T-cell (primary cell): ENCODE measurements around the gene SMIM32. TPM values are rescaled to one million over a fixed set of nuclear protein-coding genes. Genes with fewer than 3 reads are reported as not detected.

Experiments used
- ATAC-seq, 4 experiments: fragments of 200-7000 bp in 3 of 4; fragments of 150-1000 bp in 1 of 4; cut with Tn5 transposase; replicated peaks in 1 of 4; 1 replicate in 3 of 4; 2 replicates in 1 of 4; pipeline ENCODE4 v1.10.0; 2021; ENCODE audit warnings: moderate library complexity in 3 of 4, mild to moderate bottlenecking in 2 of 4, moderate number of reproducible peaks in 1 of 4
- CTCF ChIA-PET, 2 donors: fragments of 300-600 bp; sonication (Branson Sonifier 250); formaldehyde crosslinking; loops; one replicate each; lab custom pipeline; 2022; ENCODE audit warnings: antibody characterized with exemption in 2 of 2; lab: Charles Lee
- POLR2A ChIA-PET, 2 donors: fragments of 300-600 bp; sonication (Branson Sonifier 250); formaldehyde crosslinking; loops; one replicate each; lab custom pipeline; 2022; ENCODE audit warnings: antibody characterized with exemption in 2 of 2; lab: Charles Lee
- DNase-seq, 35 experiments: peaks; one replicate each; pipeline versions ENCODE4 v3.0.0 to v3.0.0-alpha.2; 2013 to 2023
- H3K27ac ChIP-seq: one replicate; pipeline ENCODE4 v1.5.1; 2013; ENCODE audit warnings: low read length
- H3K27me3 ChIP-seq, 2 experiments: replicated peaks in 1 of 2; 1 replicate in 1 of 2; 2 replicates in 1 of 2; pipeline versions ENCODE4 v1.6.1 to v1.7.0; 2013; ENCODE audit warnings: low read length in 1 of 2, mixed read lengths in 1 of 2; ENCODE audit not compliant: control insufficient read depth in 2 of 2, insufficient read depth in 2 of 2; ENCODE audit errors: extremely low read depth in 1 of 2
- H3K36me3 ChIP-seq, 2 donors: 1 replicate in 1 of 2; 2 replicates in 1 of 2; pipeline versions ENCODE4 v1.6.1 to v1.7.0; 2013; ENCODE audit warnings: low read length in 1 of 2; ENCODE audit not compliant: control insufficient read depth in 2 of 2, insufficient read depth in 1 of 2; ENCODE audit errors: extremely low read depth in 1 of 2
- H3K4me1 ChIP-seq, 2 experiments: 1 replicate in 1 of 2; 2 replicates in 1 of 2; pipeline versions ENCODE4 v1.6.1 to v1.7.0; 2013; ENCODE audit warnings: low read length in 2 of 2, mixed read lengths in 1 of 2; ENCODE audit not compliant: insufficient read depth in 2 of 2, control insufficient read depth in 1 of 2; ENCODE audit errors: extremely low read depth in 1 of 2
- H3K4me3 ChIP-seq, 2 donors: 1 replicate in 1 of 2; 2 replicates in 1 of 2; pipeline versions ENCODE4 v1.5.1 to v1.7.0; 2013; ENCODE audit warnings: mild to moderate bottlenecking in 2 of 2, low read length in 1 of 2, moderate library complexity in 1 of 2; ENCODE audit not compliant: control insufficient read depth in 1 of 2; ENCODE audit errors: extremely low read depth in 1 of 2
- H3K9me3 ChIP-seq: 2 replicates; pipeline ENCODE4 v1.7.0; 2013
- H3K27ac Mint-ChIP-seq, 2 donors: one replicate each; pipeline ENCODE4 v1.8.0; 2020 to 2021; ENCODE audit warnings: mild to moderate bottlenecking in 2 of 2, mixed read lengths in 2 of 2
- H3K27me3 Mint-ChIP-seq, 2 donors: one replicate each; pipeline ENCODE4 v1.8.0; 2021 to 2022; ENCODE audit warnings: mixed read lengths in 2 of 2
- H3K36me3 Mint-ChIP-seq: one replicate; pipeline ENCODE4 v1.8.0; 2021; ENCODE audit warnings: mixed read lengths
- H3K4me1 Mint-ChIP-seq, 3 donors: one replicate each; pipeline ENCODE4 v1.8.0; 2020 to 2022; ENCODE audit warnings: mixed read lengths in 3 of 3, mild to moderate bottlenecking in 1 of 3
- H3K4me3 Mint-ChIP-seq, 3 donors: one replicate each; pipeline ENCODE4 v1.8.0; 2020 to 2022; ENCODE audit warnings: mild to moderate bottlenecking in 3 of 3, mixed read lengths in 3 of 3, moderate library complexity in 3 of 3
- H3K9me3 Mint-ChIP-seq, 3 donors: one replicate each; pipeline ENCODE4 v1.8.0; 2020 to 2022; ENCODE audit warnings: mixed read lengths in 3 of 3
- WGBS: methylation state at CpG from one replicate; pipeline ENCODE4 v1.1.5; 2013; ENCODE audit warnings: missing lambda C conversion rate; ENCODE audit not compliant: insufficient coverage; 5-methylcytosine and 5-hydroxymethylcytosine counted together
- total RNA-seq, 35 experiments: library from RNA in 6 of 35; stranded (reverse) in 6 of 35; fragments of 120-200 nt in 1 of 35; gene quantifications; one replicate each; pipeline versions ENCODE4 v1.2.1 to v1.2.4 and lab custom pipeline; 2013 to 2026

Gene SMIM32
- total RNA-seq, 5 donors from 2014 or later (not counting 1 experiment from before 2014, with no cell fraction given) = not detected

DNA sequence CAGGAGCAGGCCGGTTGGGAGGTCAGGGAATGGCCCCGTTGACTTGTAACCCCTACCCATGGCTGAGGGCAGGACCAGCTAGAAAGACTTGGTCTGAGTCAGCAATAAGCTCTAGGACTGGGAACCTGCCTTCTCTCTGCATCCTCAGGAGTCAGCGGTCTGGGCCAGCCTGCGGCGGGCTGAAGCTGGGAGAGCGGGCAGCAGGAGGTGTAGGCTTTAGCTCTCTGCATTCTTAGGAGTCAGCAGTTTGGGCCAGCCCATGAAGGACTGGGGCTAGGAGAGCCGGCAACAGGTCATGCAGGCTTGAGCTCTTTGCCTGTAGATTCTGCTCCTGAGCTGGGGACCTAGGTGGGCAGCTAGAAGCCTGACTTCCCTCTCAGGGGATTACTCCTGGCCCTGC is 6.4 kb upstream of the SMIM32 start:
- no peaks in the 10 kb centered on the region for H3K36me3 Mint-ChIP-seq
- ATAC-seq = no peak
- Histone ChIP-seq H3K27ac (no peak overlapping the region), H3K27me3 (peaks cover 3 to 40% of the 10 kb centered on the region in 2 experiments), H3K36me3 (no peaks in the 10 kb centered on the region), H3K4me1 (no peaks in the 10 kb centered on the region), H3K4me3 (no peak overlapping the region), H3K9me3 (no peaks in the 10 kb centered on the region)
- H3K4me1 Mint-ChIP-seq = no peaks in the 10 kb centered on the region
- H3K4me3 Mint-ChIP-seq = no peak overlapping the region
- no peak overlapping the region for H3K27ac Mint-ChIP-seq
- no peaks in the 10 kb centered on the region for H3K9me3 Mint-ChIP-seq
- no peak for DNase-seq
- 87% methylated on average over 7 of the region's 7 CpGs for WGBS
- CTCF ChIA-PET = no interaction called here
- peaks cover 32 to 47% of the 10 kb centered on the region in 2 donors for H3K27me3 Mint-ChIP-seq
- POLR2A ChIA-PET = no interaction called here

DNA sequence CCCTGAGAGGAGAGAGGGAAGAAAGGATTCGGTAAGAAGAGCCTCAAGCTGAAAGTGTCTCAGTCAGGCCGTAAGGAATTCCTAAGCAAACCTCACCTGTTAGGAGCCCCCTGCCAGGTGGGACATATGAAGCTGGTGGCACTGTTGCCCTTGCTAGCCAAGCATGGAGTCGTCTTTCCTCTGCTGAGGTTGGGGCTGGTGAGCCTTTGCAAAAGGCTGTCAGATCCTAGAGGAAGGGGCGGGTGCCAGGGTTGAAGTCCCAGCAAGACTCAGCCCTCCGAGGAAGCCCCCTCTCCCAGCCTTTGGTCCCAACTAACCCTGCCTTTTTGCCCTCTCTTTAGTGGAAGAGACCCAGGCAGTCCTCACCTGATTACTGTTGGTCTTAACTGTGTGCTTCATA is 5.5 kb upstream of the SMIM32 start:
- CTCF ChIA-PET = no interaction called here
- DNase-seq = no peak
- H3K27me3 Mint-ChIP-seq = peaks cover 35 to 48% of the 10 kb centered on the region in 2 donors

GRCh38 chr5:136197462-136198142 is 4.6 kb upstream of the SMIM32 start:
- Mint-ChIP-seq H3K36me3 (no peaks in the 10 kb centered on the region), H3K27ac (no peak overlapping the region), H3K9me3 (no peaks in the 10 kb centered on the region), H3K4me3 (no peak overlapping the region), H3K27me3 (peaks cover 32 to 53% of the 10 kb centered on the region in 2 donors), H3K4me1 (peaks cover 0 to 2% (median 0%) of the 10 kb centered on the region in 3 donors)
- ATAC-seq = no peak
- H3K9me3 ChIP-seq = no peaks in the 10 kb centered on the region
- no peak overlapping the region for H3K4me3 ChIP-seq
- H3K4me1 ChIP-seq = peaks cover 0 to 3% of the 10 kb centered on the region in 2 experiments
- ChIA-PET CTCF (no interaction called here), POLR2A (no interaction called here)
- H3K27ac ChIP-seq = no peak overlapping the region
- no peaks in the 10 kb centered on the region for H3K36me3 ChIP-seq
- no peak for DNase-seq
- 81% methylated on average over 3 of the region's 4 CpGs for WGBS
- H3K27me3 ChIP-seq = peaks cover 8 to 49% of the 10 kb centered on the region in 2 experiments

More for the DNA sequence above, 5.5 kb upstream of the SMIM32 start:
- no peak overlapping the region for H3K4me3 Mint-ChIP-seq
- no peak overlapping the region for H3K27ac ChIP-seq
- no peak overlapping the region for H3K4me3 ChIP-seq
- ATAC-seq = no peak
- 95% methylated on average over 2 of the region's 5 CpGs for WGBS
- H3K4me1 ChIP-seq = no peaks in the 10 kb centered on the region
- no peak overlapping the region for H3K27ac Mint-ChIP-seq
- H3K27me3 ChIP-seq = peaks cover 8 to 45% of the 10 kb centered on the region in 2 experiments
- no peaks in the 10 kb centered on the region for H3K36me3 ChIP-seq
- POLR2A ChIA-PET = no interaction called here
- H3K36me3 Mint-ChIP-seq = no peaks in the 10 kb centered on the region
- no peaks in the 10 kb centered on the region for H3K4me1 Mint-ChIP-seq
- no peaks in the 10 kb centered on the region for H3K9me3 ChIP-seq
- H3K9me3 Mint-ChIP-seq = no peaks in the 10 kb centered on the region

DNA sequence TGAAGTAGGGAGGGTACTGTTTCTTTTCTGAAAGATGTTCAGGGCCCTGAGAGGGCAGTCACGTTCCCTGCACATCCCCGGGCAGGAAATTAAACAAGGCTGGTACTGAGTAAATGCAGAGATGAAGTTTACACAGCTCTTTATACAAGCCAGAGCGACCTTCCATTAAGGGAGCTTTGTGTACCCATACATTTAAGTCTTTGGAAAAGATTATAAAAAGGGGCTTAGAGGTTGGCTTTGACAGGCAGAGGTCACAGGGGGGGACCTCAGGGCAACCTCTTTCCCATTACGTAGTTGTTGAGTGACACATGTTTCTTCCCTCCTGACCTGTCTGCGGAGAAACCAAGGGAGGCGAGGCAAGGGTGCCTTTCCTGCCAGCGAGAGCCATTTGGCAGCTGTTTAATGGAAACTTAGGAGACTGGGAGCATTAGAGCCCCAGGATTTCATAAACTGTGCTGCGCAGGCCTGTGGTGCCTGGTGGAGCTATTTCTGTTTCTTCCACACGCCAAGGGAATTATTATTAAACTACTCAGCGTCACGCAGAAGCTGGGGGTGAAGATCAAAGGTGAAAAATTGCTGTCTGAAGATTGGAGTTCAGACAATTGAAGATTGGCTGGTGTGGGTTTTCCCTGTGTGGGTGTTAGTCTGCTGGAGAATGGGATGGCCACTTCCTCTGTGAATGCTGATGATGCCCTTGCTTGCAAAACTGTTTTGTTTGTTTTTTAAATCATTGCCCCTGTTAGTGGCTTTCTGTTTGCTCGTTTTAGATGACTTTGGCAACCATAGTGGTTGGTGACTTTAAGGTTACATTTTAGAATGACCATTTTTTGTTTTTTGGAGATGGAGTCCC is 3.2 kb upstream of the SMIM32 start:
- DNase-seq (no peak), ATAC-seq (no peak)
- H3K9me3 ChIP-seq = no peaks in the 10 kb centered on the region
- Mint-ChIP-seq H3K4me1 (peaks cover 0 to 4% (median 1%) of the 10 kb centered on the region in 3 donors), H3K27me3 (peaks cover 37 to 62% of the 10 kb centered on the region in 2 donors), H3K4me3 (no peak overlapping the region), H3K27ac (no peak overlapping the region), H3K36me3 (no peaks in the 10 kb centered on the region), H3K9me3 (no peaks in the 10 kb centered on the region)
- H3K36me3 ChIP-seq = no peaks in the 10 kb centered on the region
- 71% methylated on average over 3 of the region's 12 CpGs for WGBS
- H3K4me1 ChIP-seq = peaks cover 0 to 4% of the 10 kb centered on the region in 2 experiments
- ChIA-PET POLR2A (no interaction called here), CTCF (no interaction called here)
- peaks cover 5 to 61% of the 10 kb centered on the region in 2 experiments for H3K27me3 ChIP-seq
- no peak overlapping the region for H3K4me3 ChIP-seq
- no peak overlapping the region for H3K27ac ChIP-seq

GRCh38 chr5:136194576-136194975 is 1.6 kb upstream of the SMIM32 start:
- CTCF ChIA-PET = interaction anchor here in 1 of 2 donors (1.3 kb wide), 1 partner anchor 17 kb away, joined by 3 read pairs; no protein-coding TSS in a partner anchor
- Mint-ChIP-seq H3K27ac (no peak overlapping the region), H3K9me3 (no peaks in the 10 kb centered on the region), H3K36me3 (no peaks in the 10 kb centered on the region), H3K4me1 (peaks cover 0 to 4% (median 1%) of the 10 kb centered on the region in 3 donors), H3K27me3 (peaks cover 37 to 63% of the 10 kb centered on the region in 2 donors), H3K4me3 (no peak overlapping the region)
- Histone ChIP-seq H3K27me3 (peaks cover 5 to 75% of the 10 kb centered on the region in 2 experiments), H3K4me3 (no peak overlapping the region), H3K4me1 (peaks cover 0 to 4% of the 10 kb centered on the region in 2 experiments), H3K27ac (no peak overlapping the region), H3K36me3 (no peaks in the 10 kb centered on the region), H3K9me3 (no peaks in the 10 kb centered on the region)
- WGBS = 53% methylated on average over 3 of the region's 3 CpGs
- ATAC-seq (no peak), DNase-seq (no peak)
- POLR2A ChIA-PET = no interaction called here

DNA sequence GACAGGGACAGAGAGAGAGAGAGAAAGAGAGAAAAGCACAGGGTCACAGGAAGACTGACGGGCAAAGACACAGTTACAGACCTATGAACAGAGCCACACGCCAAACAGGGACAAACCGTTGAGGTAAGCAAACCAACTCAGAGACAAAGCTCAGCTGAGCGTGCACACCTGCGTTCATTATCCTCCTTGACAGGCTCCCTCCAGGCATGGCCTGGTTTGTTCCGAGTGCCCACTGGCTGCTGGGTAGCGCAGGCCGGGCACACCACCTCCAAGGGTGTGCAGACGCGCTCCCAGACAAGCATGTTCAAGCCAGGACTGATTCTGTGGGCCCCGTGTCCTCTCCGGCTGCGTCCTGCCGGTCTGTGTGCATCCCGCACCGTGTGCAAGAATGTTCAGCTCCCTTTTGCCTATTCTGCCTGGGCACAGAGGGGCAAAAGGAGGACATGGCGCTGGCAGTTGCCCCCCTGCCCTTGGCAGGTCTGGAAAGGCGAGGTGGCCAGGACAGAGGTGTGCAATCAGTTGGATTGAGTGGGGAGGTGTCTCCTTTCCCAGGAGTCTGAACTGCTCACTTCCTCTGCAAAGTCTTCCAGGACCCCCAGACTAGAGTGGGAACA is 467 bp upstream of the SMIM32 start:
- H3K4me1 Mint-ChIP-seq = peaks cover 0 to 4% (median 1%) of the 10 kb centered on the region in 3 donors
- POLR2A ChIA-PET = no interaction called here

More for the DNA sequence above, 467 bp upstream of the SMIM32 start:
- Histone ChIP-seq H3K27me3 (peaks cover 5 to 71% of the 10 kb centered on the region in 2 experiments), H3K4me1 (peaks cover 0 to 4% of the 10 kb centered on the region in 2 experiments), H3K36me3 (no peaks in the 10 kb centered on the region), H3K27ac (no peak overlapping the region), H3K4me3 (no peak overlapping the region), H3K9me3 (no peaks in the 10 kb centered on the region)
- no peak for ATAC-seq
- CTCF ChIA-PET = interaction anchor here in 1 of 2 donors (0.7 kb wide), 1 partner anchor 14 kb away, joined by 4 read pairs; no protein-coding TSS in a partner anchor
- no peak for DNase-seq
- Mint-ChIP-seq H3K36me3 (peaks cover 2% of the 10 kb centered on the region), H3K4me3 (no peak overlapping the region), H3K27me3 (peaks cover 34 to 55% of the 10 kb centered on the region in 2 donors), H3K9me3 (no peaks in the 10 kb centered on the region), H3K27ac (no peak overlapping the region)
- 68% methylated on average over 15 of the region's 18 CpGs for WGBS
